GM23338 (cell line): Measurements from ENCODE around the gene GAB2. TPM values are rescaled to one million over a fixed set of nuclear protein-coding genes. Genes with fewer than 3 reads are reported as not detected.
A peak's percentile ranks its signal among the peaks of the same experiment; 100 is the strongest.

Experiments used
- ATAC-seq: fragments of 200-7000 bp; cut with Tn5 transposase; 3 replicates; pipeline ENCODE4 v1.9.1; 2020
- DNase-seq: peaks from one replicate; pipeline ENCODE4 v3.0.0-alpha.2; 2015; ENCODE audit warnings: low spot score
- H2AFZ ChIP-seq: fragments of 200-600 bp; sonication (generic); 2 replicates; pipeline ENCODE4 v1.8.0; 2016; ENCODE audit warnings: antibody characterized with exemption, mild to moderate bottlenecking, moderate library complexity
- H3F3A ChIP-seq: fragments of 200-600 bp; sonication (generic); replicated peaks from 2 replicates; pipeline ENCODE4 v1.8.0; 2017; ENCODE audit warnings: antibody characterized with exemption, mixed run types, low read depth
- H3K27ac ChIP-seq: fragments of 200-600 bp; sonication (generic); 2 replicates; pipeline ENCODE4 v1.6.1; 2016; ENCODE audit warnings: low read depth
- H3K27me3 ChIP-seq: fragments of 200-600 bp; sonication (generic); 2 replicates; pipeline ENCODE4 v1.8.0; 2016; ENCODE audit warnings: mild to moderate bottlenecking, mixed run types, moderate library complexity; ENCODE audit not compliant: insufficient read depth
- H3K36me3 ChIP-seq: fragments of 200-600 bp; sonication (generic); 2 replicates; pipeline ENCODE4 v1.8.0; 2016; ENCODE audit warnings: mild to moderate bottlenecking; ENCODE audit not compliant: insufficient read depth
- H3K4me1 ChIP-seq: fragments of 200-600 bp; sonication (generic); 2 replicates; pipeline ENCODE4 v1.8.0; 2016; ENCODE audit warnings: mild to moderate bottlenecking, moderate library complexity; ENCODE audit not compliant: insufficient read depth
- H3K4me2 ChIP-seq: fragments of 200-600 bp; sonication (generic); 2 replicates; pipeline ENCODE4 v1.7.1; 2017; ENCODE audit warnings: mixed run types
- H3K4me3 ChIP-seq: fragments of 200-600 bp; sonication (generic); 2 replicates; pipeline ENCODE4 v1.6.1; 2016; ENCODE audit warnings: mixed run types
- H3K79me2 ChIP-seq: fragments of 200-600 bp; sonication (generic); replicated peaks from 2 replicates; pipeline ENCODE4 v1.8.0; 2017; ENCODE audit warnings: mild to moderate bottlenecking; ENCODE audit not compliant: insufficient read depth
- H3K9me2 ChIP-seq: fragments of 200-600 bp; sonication (generic); 2 replicates; pipeline ENCODE4 v1.8.0; 2017; ENCODE audit not compliant: insufficient read depth
- H4K20me1 ChIP-seq: fragments of 200-600 bp; sonication (generic); replicated peaks from 2 replicates; pipeline ENCODE4 v1.8.0; 2017; ENCODE audit warnings: mild to moderate bottlenecking; ENCODE audit not compliant: insufficient read depth
- H3K27ac Mint-ChIP-seq: 2 replicates; pipeline ENCODE4 v1.8.0; 2020; ENCODE audit warnings: inconsistent platforms, mild to moderate bottlenecking, moderate library complexity, mixed read lengths
- H3K27me3 Mint-ChIP-seq: 3 replicates; pipeline ENCODE4 v1.8.0; 2022; ENCODE audit warnings: low read depth, mild to moderate bottlenecking, moderate library complexity, mixed read lengths, inconsistent platforms; ENCODE audit not compliant: insufficient read depth, poor library complexity
- H3K36me3 Mint-ChIP-seq: 3 replicates; pipeline ENCODE4 v1.8.0; 2021; ENCODE audit warnings: low read depth, mild to moderate bottlenecking, inconsistent platforms, moderate library complexity, mixed read lengths
- H3K4me1 Mint-ChIP-seq: 3 replicates; pipeline ENCODE4 v1.8.0; 2020; ENCODE audit warnings: mild to moderate bottlenecking, inconsistent platforms, mixed read lengths
- H3K4me3 Mint-ChIP-seq: 3 replicates; pipeline ENCODE4 v1.8.0; 2021; ENCODE audit warnings: moderate library complexity, mild to moderate bottlenecking, inconsistent platforms, mixed read lengths
- H3K9me3 Mint-ChIP-seq: 3 replicates; pipeline ENCODE4 v1.8.0; 2020; ENCODE audit warnings: moderate library complexity, mild to moderate bottlenecking, inconsistent platforms, mixed read lengths
- CREB1 ChIP-seq: fragments of 250-450 bp; sonication (Bioruptor Pico); IDR thresholded peaks from 2 replicates; pipeline ENCODE4 v1.5.0; 2020; ENCODE audit warnings: low read depth, mild to moderate bottlenecking, moderate library complexity
- ETS1 ChIP-seq: IDR thresholded peaks from 2 replicates; pipeline ENCODE4 v1.6.1; 2016; ENCODE audit warnings: antibody characterized with exemption
- EZH2 ChIP-seq: fragments of 200-600 bp; sonication (generic); IDR thresholded peaks from one replicate; pipeline ENCODE4 v1.8.0; 2017; ENCODE audit warnings: antibody characterized with exemption, mild to moderate bottlenecking, low read depth; ENCODE audit not compliant: unreplicated experiment
- EZH2phosphoT487 ChIP-seq: fragments of 200-600 bp; sonication (generic); IDR thresholded peaks from one replicate; pipeline ENCODE4 v1.8.1; 2018; ENCODE audit warnings: antibody characterized with exemption; ENCODE audit not compliant: unreplicated experiment
- JUNB ChIP-seq: IDR thresholded peaks from one replicate; pipeline ENCODE4 v1.6.1; 2016; ENCODE audit warnings: antibody characterized with exemption; ENCODE audit not compliant: unreplicated experiment
- NANOG ChIP-seq: IDR thresholded peaks from 2 replicates; pipeline ENCODE4 v1.6.1; 2016; ENCODE audit warnings: antibody characterized with exemption, borderline replicate concordance
- POLR2AphosphoS5 ChIP-seq: IDR thresholded peaks from 2 replicates; pipeline ENCODE4 v1.6.1; 2016; ENCODE audit warnings: antibody characterized with exemption, low read depth
- REST ChIP-seq: IDR thresholded peaks from one replicate; pipeline ENCODE4 v1.6.1; 2018; ENCODE audit warnings: antibody characterized with exemption; ENCODE audit not compliant: unreplicated experiment
- STAT1 ChIP-seq: IDR thresholded peaks from one replicate; pipeline ENCODE4 v1.6.1; 2016; ENCODE audit warnings: antibody characterized with exemption; ENCODE audit not compliant: unreplicated experiment
- ZNF114 ChIP-seq: fragments of 250-450 bp; sonication (Bioruptor Pico); IDR thresholded peaks from 2 replicates; pipeline ENCODE4 v1.5.0; 2020; ENCODE audit warnings: mild to moderate bottlenecking, moderate library complexity
- ZNF331 ChIP-seq: fragments of 250-450 bp; sonication (Bioruptor Pico); IDR thresholded peaks from 2 replicates; pipeline ENCODE4 v1.5.0; 2020; ENCODE audit warnings: low read depth, mild to moderate bottlenecking, moderate library complexity
- polyA plus RNA-seq: library from polyadenylated mRNA; unstranded; fragments of >200 nt; fragmentation: Nextera tagmentation; extraction: Ambion mirVana; gene quantifications from 2 replicates; pipeline ENCODE4 v1.2.1, GENCODE V29; 2016
- total RNA-seq: library from RNA; depleted of rRNA; stranded (reverse); fragments of >200 nt; shearing (Covaris generic); gene quantifications from 2 replicates; pipeline ENCODE4 v1.2.3, GENCODE V29; 2014

The GAB2 gene
- total and polyA plus RNA-seq, 2 experiments from 2014 or later: 2.0 to 10.8 TPM

DNA sequence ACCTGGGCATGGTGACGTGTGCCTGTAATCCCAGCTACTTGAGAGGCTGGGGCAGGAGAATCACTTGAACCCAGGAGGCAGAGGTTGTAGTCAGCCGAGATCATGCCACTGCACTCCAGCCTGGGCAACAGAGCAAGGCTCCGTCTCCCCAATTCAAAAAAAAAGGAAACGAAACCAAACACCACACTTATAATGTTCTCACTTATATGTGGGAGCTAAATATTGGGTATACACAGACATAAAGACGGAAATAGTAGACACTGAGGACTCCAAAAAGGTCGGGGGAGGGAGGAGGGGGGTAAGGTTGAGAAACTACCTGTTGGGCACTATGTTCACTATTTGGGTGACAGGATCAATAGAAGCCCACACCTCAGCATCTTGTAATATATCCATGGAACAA, 94.3 kb downstream of the GAB2 start (continued):
- TF ChIP-seq ZNF331 (no peak), POLR2AphosphoS5 (no peak), NANOG (no peak)

DNA sequence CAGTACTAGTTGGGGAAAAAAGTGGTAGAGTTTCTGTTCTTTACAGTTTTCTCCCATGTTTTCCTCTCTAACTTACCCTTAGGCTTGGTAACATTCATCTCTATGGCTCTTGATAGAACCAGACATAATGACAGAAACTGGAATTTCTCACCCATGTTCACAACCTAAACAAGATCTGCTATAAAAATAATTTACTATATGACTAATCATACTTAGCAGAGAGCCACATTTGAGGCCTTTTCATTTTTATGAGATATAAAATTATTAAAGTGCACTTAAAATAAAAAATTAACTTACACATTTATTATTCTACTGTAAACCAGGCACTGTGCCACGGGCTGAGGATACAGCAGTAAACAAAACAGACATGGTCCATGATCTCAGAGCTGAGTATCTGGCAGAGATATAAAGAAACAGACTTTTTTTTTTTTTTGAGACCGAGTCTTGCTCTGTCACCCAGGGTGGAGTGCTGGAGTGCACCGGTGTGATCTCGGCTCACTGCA, 98.1 kb downstream of the GAB2 start:
- Histone ChIP-seq H3K4me3 (no peak overlapping the region), H3K36me3 (no peaks in the 10 kb centered on the region), H3K27me3 (no peaks in the 10 kb centered on the region), H3K79me2 (no peaks in the 10 kb centered on the region), H2AFZ (no peak overlapping the region), H3F3A (no peaks in the 10 kb centered on the region), H3K9me2 (no peaks in the 10 kb centered on the region), H3K4me1 (no peaks in the 10 kb centered on the region), H4K20me1 (no peaks in the 10 kb centered on the region), H3K4me2 (no peak overlapping the region), H3K27ac (no peak overlapping the region)
- peaks cover 8% of the 10 kb centered on the region for H3K27me3 Mint-ChIP-seq
- peaks cover 16% of the 10 kb centered on the region for H3K4me1 Mint-ChIP-seq
- H3K4me3 Mint-ChIP-seq: no peak overlapping the region
- no peak overlapping the region for H3K27ac Mint-ChIP-seq
- peaks cover 4% of the 10 kb centered on the region; the same call in 1 of the 3 replicates for H3K9me3 Mint-ChIP-seq
- ATAC-seq (no peak), DNase-seq (no peak)
- no peak for TF ChIP-seq CREB1
- TF ChIP-seq STAT1: no peak
- TF ChIP-seq EZH2phosphoT487: no peak
- H3K36me3 Mint-ChIP-seq: no peaks in the 10 kb centered on the region

GRCh38 chr11:78318321-78319114, 99.1 kb downstream of the GAB2 start:
- Histone ChIP-seq H2AFZ (no peak overlapping the region), H3K4me3 (no peak overlapping the region), H3K4me2 (no peak overlapping the region), H3K4me1 (no peaks in the 10 kb centered on the region), H3K79me2 (no peaks in the 10 kb centered on the region), H3F3A (no peaks in the 10 kb centered on the region), H3K36me3 (no peaks in the 10 kb centered on the region), H3K27me3 (no peaks in the 10 kb centered on the region), H3K9me2 (no peaks in the 10 kb centered on the region), H4K20me1 (no peaks in the 10 kb centered on the region), H3K27ac (peak overlapping the region; percentile 57; the same call in 1 of the 2 replicates)
- H3K36me3 Mint-ChIP-seq: no peaks in the 10 kb centered on the region
- no peak overlapping the region for H3K4me3 Mint-ChIP-seq
- no peak overlapping the region; the same call in 1 of the 2 replicates for H3K27ac Mint-ChIP-seq
- H3K9me3 Mint-ChIP-seq: peaks cover 4% of the 10 kb centered on the region; the same call in 1 of the 3 replicates
- peaks cover 16% of the 10 kb centered on the region for H3K4me1 Mint-ChIP-seq
- DNase-seq (peak; percentile 12), ATAC-seq (peak; percentile 72)
- H3K27me3 Mint-ChIP-seq: peaks cover 8% of the 10 kb centered on the region
- TF ChIP-seq ETS1 (no peak), NANOG (no peak), ZNF114 (CRISPR knock-in tag) (no peak), EZH2 (no peak), POLR2AphosphoS5 (no peak), REST (no peak), ZNF331 (no peak), CREB1 (no peak), STAT1 (no peak), JUNB (no peak)
